GM20000 (cell line): ENCODE results near the gene CCSER2.
A peak's percentile ranks its signal among the peaks of the same experiment; 100 is the strongest.

Source experiments
- DNase-seq: peaks from one replicate; pipeline ENCODE4 v3.0.0; 2012; ENCODE audit warnings: low spot score
- CTCF ChIP-seq: IDR thresholded peaks from 2 replicates; pipeline ENCODE4 v1.5.1; 2012; ENCODE audit warnings: mild to moderate bottlenecking, control low read depth; ENCODE audit errors: extremely low read depth, missing control alignments

The CCSER2 gene

GRCh38 chr10:84538036-84538435, 209.6 kb downstream of the CCSER2 start:
- TF ChIP-seq CTCF, result no peak
- no peak for DNase-seq

- DNase-seq, result no peak
- no peak for TF ChIP-seq CTCF
These were observed 210.8 kb downstream of the CCSER2 start for GRCh38 chr10:84539216-84539615.

DNA sequence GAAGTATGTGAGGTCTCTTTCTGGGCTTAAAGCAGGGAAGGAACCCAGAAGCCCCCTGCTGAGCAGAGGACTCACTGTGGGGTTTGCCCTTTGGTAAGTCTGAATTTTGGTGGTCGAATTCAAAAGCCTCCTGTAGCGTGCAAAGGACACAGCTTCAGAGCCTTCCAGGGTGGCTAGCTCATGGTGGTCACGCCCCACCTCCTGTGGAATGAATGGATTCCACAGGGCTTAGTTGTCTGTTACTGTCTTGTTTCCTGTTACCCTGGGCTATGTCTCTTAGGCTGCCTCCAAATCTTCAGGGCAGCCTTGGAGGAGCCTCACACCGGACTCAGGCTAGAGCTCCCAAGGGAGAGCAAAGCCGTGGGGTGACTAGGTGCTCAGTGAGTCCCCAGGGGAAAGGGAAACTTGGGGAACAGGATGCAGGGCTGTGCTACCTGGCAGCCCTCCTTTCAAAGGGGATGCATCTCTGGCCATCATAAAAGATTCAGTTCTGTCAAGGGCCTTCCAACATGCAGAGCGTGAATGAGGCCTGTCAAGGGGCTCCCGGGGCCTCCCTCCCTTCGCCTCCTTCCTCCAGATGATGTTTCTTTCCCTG, 211.7 kb downstream of the CCSER2 start:
- no peak for DNase-seq
- TF ChIP-seq CTCF, result no peak

DNA sequence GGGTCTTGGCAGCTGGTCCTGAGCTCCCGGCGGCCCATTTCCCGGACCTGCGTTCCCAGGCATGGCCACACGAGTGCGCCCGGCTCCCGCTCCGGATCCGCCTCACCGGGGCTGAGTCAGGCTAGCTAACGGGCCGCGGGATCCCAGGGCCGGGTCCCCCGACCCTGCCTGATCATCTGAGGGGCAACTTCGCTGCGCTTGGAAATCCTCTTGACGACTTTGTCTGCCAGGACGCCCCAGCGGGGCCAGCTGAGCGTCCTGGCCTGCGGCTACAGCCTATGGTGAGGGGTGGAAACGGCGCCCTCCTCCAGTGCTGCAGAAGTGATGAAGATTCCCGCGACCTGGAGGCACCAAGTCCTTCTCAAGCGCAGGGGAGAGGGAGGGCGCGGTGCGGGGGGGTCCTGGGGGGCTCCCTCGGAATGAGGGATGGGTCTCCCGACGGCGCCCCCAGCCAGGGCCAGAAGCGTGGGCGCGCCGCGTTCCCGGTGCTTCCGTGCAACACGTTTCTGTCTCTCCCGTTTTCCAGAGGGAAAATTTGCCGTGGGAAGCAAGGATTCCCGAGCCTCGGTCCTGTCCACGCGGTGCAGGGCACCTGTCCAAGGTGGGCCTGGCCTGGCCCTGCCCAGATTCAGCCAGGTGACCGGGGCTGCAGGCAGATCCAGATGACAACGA, 212.4 kb downstream of the CCSER2 start:
- TF ChIP-seq CTCF, result peak; percentile 72
- DNase-seq, result peak; percentile 84

DNA sequence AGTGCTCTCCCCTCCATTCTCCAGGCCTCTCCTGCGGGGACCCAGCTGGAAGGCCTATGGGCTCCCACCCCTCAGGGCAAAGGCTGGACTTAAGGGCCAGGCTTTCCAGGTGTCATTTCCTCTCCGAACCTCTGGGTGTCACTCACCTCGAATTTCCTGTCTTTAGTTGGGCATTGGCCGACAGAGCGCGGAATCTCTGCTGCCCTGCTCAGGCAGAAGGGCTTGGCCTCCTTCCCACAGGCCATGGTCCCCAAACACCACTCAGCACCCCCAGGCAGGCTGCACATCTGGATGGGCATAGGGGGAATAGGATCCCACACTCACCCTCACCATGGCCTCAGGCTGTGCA, 212.9 kb downstream of the CCSER2 start:
- no peak for DNase-seq
- TF ChIP-seq CTCF, result no peak

DNA sequence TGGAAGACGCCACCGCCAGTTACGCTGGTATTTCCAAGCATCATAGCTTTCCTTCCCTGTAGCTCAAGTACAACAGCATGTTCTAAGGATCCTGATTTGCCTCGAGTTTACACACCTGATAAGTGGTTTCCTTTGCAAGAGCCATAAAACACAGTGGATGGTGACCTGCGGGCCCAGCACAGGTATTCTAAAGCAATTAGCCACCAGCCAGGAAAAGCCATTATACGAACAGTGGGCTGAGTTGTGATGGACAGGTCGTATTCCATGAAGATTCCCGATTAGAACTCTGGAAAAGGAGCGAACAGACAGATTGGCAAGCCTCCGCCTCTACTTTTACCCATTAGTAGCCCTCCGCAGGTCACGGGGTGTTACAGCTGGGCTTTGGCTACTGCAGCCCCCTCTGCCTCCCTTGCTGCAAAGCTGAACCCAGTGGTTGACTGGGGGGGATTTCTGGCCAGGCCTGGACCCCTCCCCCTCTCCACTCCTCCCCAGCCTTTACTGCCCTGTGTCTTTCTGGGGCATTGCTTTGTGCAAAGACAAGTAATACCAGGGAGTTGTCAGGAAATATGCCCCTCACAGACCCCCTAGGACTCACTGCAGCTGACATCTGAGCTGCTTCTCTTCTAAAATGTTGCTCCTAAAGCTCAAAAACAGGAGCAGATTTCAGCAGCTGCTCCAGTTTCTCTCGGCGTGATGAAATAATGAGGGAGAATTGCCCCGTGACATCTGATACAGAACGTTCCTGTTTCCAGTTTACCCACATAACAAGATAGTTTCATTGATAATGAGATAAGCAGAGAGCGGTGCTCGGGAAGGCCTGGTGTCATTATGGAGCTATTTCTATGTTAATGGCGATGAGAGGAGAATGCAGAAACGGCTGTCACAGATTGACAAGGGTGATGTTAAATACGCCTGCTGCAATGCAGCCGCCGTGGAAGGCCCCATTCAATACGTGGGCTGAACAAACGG, 214.4 kb downstream of the CCSER2 start:
- DNase-seq, result no peak
- no peak for TF ChIP-seq CTCF

- no peak for DNase-seq
- no peak for TF ChIP-seq CTCF
These were observed 215.6 kb downstream of the CCSER2 start for GRCh38 chr10:84543948-84544347.
